Neural progenitor cell (in vitro differentiated cells): ENCODE data around the gene ZNF831. TPM values are rescaled to one million over a fixed set of nuclear protein-coding genes. Genes with fewer than 3 reads are reported as not detected.

ENCODE experiments used
- DNase-seq: peaks from one replicate; pipeline ENCODE4 v3.0.0-alpha.2; 2016; ENCODE audit warnings: low spot score
- H2AFZ ChIP-seq: fragments of 200-600 bp; sonication (generic); replicated peaks from 2 replicates; pipeline ENCODE4 v1.6.1; 2016; ENCODE audit warnings: antibody characterized with exemption
- H3F3A ChIP-seq: fragments of 200-600 bp; sonication (generic); 2 replicates; pipeline ENCODE4 v1.6.1; 2016; ENCODE audit warnings: antibody characterized with exemption, low read depth
- H3K27ac ChIP-seq: fragments of 200-600 bp; sonication (generic); 2 replicates; pipeline ENCODE4 v1.5.1; 2016; ENCODE audit warnings: mild to moderate bottlenecking
- H3K27me3 ChIP-seq: fragments of 200-600 bp; sonication (generic); 2 replicates; pipeline ENCODE4 v1.6.1; 2016; ENCODE audit warnings: mild to moderate bottlenecking, moderate library complexity
- H3K36me3 ChIP-seq: fragments of 200-600 bp; sonication (generic); 2 replicates; pipeline ENCODE4 v1.5.1; 2016
- H3K4me1 ChIP-seq: fragments of 200-600 bp; sonication (generic); 2 replicates; pipeline ENCODE4 v1.6.1; 2016; ENCODE audit warnings: mixed run types
- H3K4me2 ChIP-seq: fragments of 200-600 bp; sonication (generic); 2 replicates; pipeline ENCODE4 v1.6.1; 2016
- H3K4me3 ChIP-seq: fragments of 200-600 bp; sonication (generic); 2 replicates; pipeline ENCODE4 v1.5.1; 2016
- H3K79me2 ChIP-seq: fragments of 200-600 bp; sonication (generic); 2 replicates; pipeline ENCODE4 v1.6.1; 2016; ENCODE audit warnings: low read depth
- H3K9ac ChIP-seq: fragments of 200-600 bp; sonication (generic); 2 replicates; pipeline ENCODE4 v1.6.1; 2016
- H3K9me3 ChIP-seq: fragments of 200-600 bp; sonication (generic); 2 replicates; pipeline ENCODE4 v1.5.1; 2016; ENCODE audit warnings: low read depth
- H4K20me1 ChIP-seq: fragments of 200-600 bp; sonication (generic); 2 replicates; pipeline ENCODE4 v1.6.1; 2016; ENCODE audit warnings: low read depth
- H3K27ac Mint-ChIP-seq: 3 replicates; pipeline ENCODE4 v1.8.0; 2021; ENCODE audit warnings: mixed read lengths
- H3K27me3 Mint-ChIP-seq: 2 replicates; pipeline ENCODE4 v1.8.0; 2022; ENCODE audit warnings: low read depth, mild to moderate bottlenecking, inconsistent platforms, moderate library complexity, mixed read lengths; ENCODE audit not compliant: insufficient read depth
- H3K36me3 Mint-ChIP-seq: 3 replicates; pipeline ENCODE4 v1.8.0; 2021; ENCODE audit warnings: mixed read lengths
- H3K4me1 Mint-ChIP-seq: 3 replicates; pipeline ENCODE4 v1.8.0; 2021; ENCODE audit warnings: mixed read lengths
- H3K4me3 Mint-ChIP-seq: 3 replicates; pipeline ENCODE4 v1.8.0; 2021; ENCODE audit warnings: mild to moderate bottlenecking, moderate library complexity, mixed read lengths
- H3K9me3 Mint-ChIP-seq: 3 replicates; pipeline ENCODE4 v1.8.0; 2020; ENCODE audit warnings: mixed read lengths
- CTCF ChIP-seq: fragments of 200-600 bp; sonication (generic); IDR thresholded peaks from 2 replicates; pipeline ENCODE4 v1.5.1; 2017; ENCODE audit warnings: antibody characterized with exemption, mild to moderate bottlenecking
- EZH2 ChIP-seq: fragments of 200-600 bp; sonication (generic); IDR thresholded peaks from 2 replicates; pipeline ENCODE4 v1.6.1; 2017; ENCODE audit warnings: antibody characterized with exemption, mild to moderate bottlenecking, moderate library complexity
- EZH2phosphoT487 ChIP-seq: fragments of 200-600 bp; sonication (generic); IDR thresholded peaks from 2 replicates; pipeline ENCODE4 v1.6.1; 2017; ENCODE audit warnings: antibody characterized with exemption
- total RNA-seq: library from RNA; depleted of rRNA; stranded (reverse); fragments of >200 nt; gene quantifications from 2 replicates; pipeline ENCODE4 v1.2.3, GENCODE V29; 2015; ENCODE audit warnings: low replicate concordance

ZNF831 gene
- total RNA-seq, 1 donor from 2014 or later = not detected

DNA sequence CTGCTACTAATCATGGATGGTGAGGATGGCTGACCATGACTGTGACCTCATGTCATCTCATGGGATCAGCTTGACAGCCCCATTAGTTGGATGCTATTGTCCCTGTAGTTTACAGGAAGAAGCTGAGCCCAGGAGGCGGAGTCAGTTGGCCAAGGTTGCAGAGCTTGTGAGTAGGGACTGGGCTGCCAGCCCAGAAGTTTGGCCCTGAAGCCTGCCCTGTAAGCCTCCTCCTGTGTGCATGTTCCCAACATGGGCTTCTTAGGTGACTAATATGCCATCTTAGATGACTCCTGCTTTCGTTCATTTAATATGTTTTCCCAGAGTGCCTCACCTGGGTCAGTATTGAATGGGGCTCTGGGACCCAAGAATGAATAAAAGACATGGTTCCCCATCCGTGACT, 143.6 kb downstream of the ZNF831 start:
- H4K20me1 ChIP-seq = no peaks in the 10 kb centered on the region
- H3K27me3 ChIP-seq = peaks cover 30% of the 10 kb centered on the region
- H3K9me3 ChIP-seq = no peaks in the 10 kb centered on the region
- H3K79me2 ChIP-seq = no peaks in the 10 kb centered on the region
- H3F3A ChIP-seq = peaks cover 3% of the 10 kb centered on the region
- peaks cover 11% of the 10 kb centered on the region for H3K27me3 Mint-ChIP-seq
- H3K27ac Mint-ChIP-seq = no peak overlapping the region
- no peak overlapping the region for H3K4me2 ChIP-seq
- H2AFZ ChIP-seq = no peak overlapping the region
- peaks cover 2% of the 10 kb centered on the region for H3K9me3 Mint-ChIP-seq
- peaks cover 10% of the 10 kb centered on the region for H3K4me1 ChIP-seq
- H3K36me3 ChIP-seq = no peaks in the 10 kb centered on the region
- TF ChIP-seq CTCF (no peak), EZH2 (no peak), EZH2phosphoT487 (no peak)
- no peak overlapping the region for H3K27ac ChIP-seq
- no peak overlapping the region for H3K4me3 Mint-ChIP-seq
- H3K36me3 Mint-ChIP-seq = no peaks in the 10 kb centered on the region
- peaks cover 13% of the 10 kb centered on the region for H3K4me1 Mint-ChIP-seq
- no peak overlapping the region for H3K9ac ChIP-seq
- H3K4me3 ChIP-seq = no peak overlapping the region
- DNase-seq = no peak

Other genes with a start within 250 kb of the ZNF831 start
- gene NELFCD, start 182.6 kb upstream of the ZNF831 start, total RNA-seq = 58.9 and 59.2 TPM in 2 replicates
- 34.2 and 52.5 TPM in 2 replicates for gene CTSZ, start 156.6 kb upstream of the ZNF831 start, total RNA-seq
- gene TUBB1, start 144.4 kb upstream of the ZNF831 start, total RNA-seq = not detected in 2 replicates
- 24.3 and 29.7 TPM in 2 replicates for gene ATP5F1E, start 131.5 kb upstream of the ZNF831 start, total RNA-seq
- 41.3 and 78.8 TPM in 2 replicates for gene PRELID3B, start 121.0 kb upstream of the ZNF831 start, total RNA-seq
- gene EDN3, start 136.8 kb downstream of the ZNF831 start, total RNA-seq = 0.28 TPM in 1 of 2 replicates, not detected in the other